ENCODE measurements around the gene IL22RA1. TPM values are rescaled to one million over a fixed set of nuclear protein-coding genes. Genes with fewer than 3 reads are reported as not detected.

The IL22RA1 gene
- total and polyA plus RNA-seq, 2 donors: 0.11 TPM; not detected in 1

DNA sequence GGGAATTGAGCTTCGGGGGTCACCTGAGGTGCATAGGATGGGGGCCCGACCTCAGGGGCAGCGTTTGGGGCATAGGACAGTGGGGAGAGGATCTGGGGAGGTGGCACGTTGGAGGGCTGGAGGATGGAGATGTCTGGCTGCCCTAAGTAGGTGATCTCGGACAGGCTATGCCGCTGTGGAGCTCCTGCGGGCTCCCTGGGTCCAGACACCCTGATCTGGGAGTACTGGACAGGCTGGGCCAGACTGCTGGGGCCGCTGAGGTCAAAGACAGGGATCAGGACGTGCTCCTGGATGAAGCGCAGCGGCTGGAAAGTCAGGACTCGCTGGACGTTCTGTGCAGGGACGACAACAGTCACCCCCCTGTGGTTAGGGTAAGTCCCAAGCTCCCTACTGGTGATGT lies 21.5 kb downstream of the IL22RA1 start:
- peaks cover 1% of the 10 kb centered on the region for H3K4me1 ChIP-seq (ENCODE audit: insufficient read depth)
- H3K27ac ChIP-seq (ENCODE audit: low read depth): no peak overlapping the region
- 88% methylated on average over 14 of the region's 14 CpGs for WGBS
- no peak for DNase-seq (ENCODE audit: extremely low spot score)
- no peak overlapping the region for H3K4me3 ChIP-seq (ENCODE audit: low read depth, low read length)
- no peaks in the 10 kb centered on the region for H3K36me3 ChIP-seq (ENCODE audit: insufficient read depth)

DNA sequence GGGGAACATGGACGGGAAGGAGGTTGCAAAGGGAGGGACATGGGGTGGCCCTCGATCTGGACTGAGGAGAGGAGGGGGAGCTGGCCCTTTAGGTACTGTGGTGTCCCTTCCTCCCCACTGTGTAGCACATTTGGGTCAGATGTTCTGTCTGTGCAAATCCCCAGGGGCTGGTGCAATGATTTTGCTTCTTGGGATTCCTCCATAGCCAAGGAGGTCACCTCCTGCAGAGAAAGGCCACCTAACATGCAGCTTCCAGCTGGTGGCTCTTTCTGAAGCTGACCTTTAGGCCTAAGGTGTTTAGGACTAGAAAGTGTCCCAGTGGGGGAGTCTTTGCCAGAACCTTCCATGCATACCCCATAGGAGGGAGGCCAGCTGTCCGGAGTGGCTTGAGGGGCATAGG lies 22.0 kb downstream of the IL22RA1 start:
- no peak overlapping the region for H3K4me3 ChIP-seq (ENCODE audit: low read depth, low read length)
- no peak for DNase-seq (ENCODE audit: extremely low spot score)
- no peaks in the 10 kb centered on the region for H3K36me3 ChIP-seq (ENCODE audit: insufficient read depth)
- no peak overlapping the region for H3K27ac ChIP-seq (ENCODE audit: low read depth)
- H3K4me1 ChIP-seq (ENCODE audit: insufficient read depth): peaks cover 1% of the 10 kb centered on the region
- WGBS: 57% methylated on average over 3 of the region's 3 CpGs

DNA sequence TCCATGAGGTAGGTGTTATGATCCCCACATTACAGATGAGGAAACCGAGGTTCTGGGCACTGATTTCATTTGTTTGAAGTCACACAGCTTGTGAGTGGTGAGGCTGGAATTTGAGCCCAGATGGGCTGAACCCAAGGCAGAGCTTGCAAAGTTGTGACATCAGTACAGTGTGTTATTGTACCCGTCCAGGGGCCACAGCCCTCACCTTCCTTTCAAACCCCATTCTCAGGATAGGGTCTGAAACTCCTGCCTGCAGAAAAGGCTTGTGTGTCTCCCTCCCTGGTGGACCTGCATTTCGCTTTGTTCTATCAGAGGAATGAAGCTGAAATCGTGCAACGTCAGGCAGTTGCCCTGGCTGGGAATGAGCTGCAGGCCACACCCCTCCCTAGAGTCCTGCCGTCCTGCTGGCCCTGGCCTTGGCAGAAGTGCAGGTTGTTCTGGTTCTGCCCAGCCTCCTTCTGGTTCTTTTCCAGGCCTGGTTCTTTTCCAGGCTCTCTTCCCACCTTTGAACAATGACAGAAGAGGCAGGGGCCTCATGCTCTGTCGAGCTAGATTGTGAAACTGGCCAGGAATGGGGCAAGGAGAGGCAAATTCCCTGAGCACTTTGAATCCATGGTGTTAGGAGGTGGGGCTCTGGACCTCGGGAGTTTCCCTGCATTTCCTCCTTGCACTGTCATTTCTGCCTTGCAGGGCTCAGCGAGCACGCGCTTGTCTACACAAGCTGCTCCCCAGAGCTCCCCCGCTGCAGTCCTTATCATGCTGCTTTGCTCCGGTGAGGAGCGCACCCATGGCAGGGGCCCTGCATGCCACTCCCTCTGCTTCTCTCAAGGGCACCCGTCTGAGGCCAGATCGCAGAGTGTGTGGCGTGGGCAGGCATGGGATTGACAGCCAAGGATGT lies 22.8 kb downstream of the IL22RA1 start:
- Histone ChIP-seq H3K27ac (ENCODE audit: low read depth) (no peak overlapping the region), H3K4me1 (ENCODE audit: insufficient read depth) (peaks cover 1% of the 10 kb centered on the region), H3K4me3 (ENCODE audit: low read depth, low read length) (no peak overlapping the region), H3K36me3 (ENCODE audit: insufficient read depth) (no peaks in the 10 kb centered on the region)
- WGBS: 34% methylated on average over 17 of the region's 17 CpGs
- no peak for DNase-seq (ENCODE audit: extremely low spot score)

DNA sequence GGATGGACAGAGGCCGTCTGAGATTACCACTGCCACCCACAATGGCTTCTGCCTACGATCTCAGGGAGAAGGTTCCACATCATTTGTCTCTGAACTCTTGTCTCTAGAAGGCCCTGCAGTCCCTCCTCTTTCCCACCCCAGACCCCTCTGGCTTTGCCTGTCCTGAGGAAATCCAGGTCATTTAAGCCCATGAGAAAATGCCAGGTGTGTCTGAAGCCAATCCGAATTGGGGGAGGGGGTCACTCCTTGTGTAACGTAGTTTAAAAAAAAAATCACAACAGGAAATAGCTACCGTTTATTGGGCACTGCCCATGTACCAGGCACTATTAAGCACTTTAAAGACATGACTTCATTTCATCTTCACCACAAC lies 23.5 kb downstream of the IL22RA1 start:
- Histone ChIP-seq H3K27ac (ENCODE audit: low read depth) (no peak overlapping the region), H3K36me3 (ENCODE audit: insufficient read depth) (no peaks in the 10 kb centered on the region), H3K4me3 (ENCODE audit: low read depth, low read length) (no peak overlapping the region), H3K4me1 (ENCODE audit: insufficient read depth) (peaks cover 1% of the 10 kb centered on the region)
- DNase-seq (ENCODE audit: extremely low spot score): no peak
- WGBS: 75% methylated on average over 5 of the region's 5 CpGs

DNA sequence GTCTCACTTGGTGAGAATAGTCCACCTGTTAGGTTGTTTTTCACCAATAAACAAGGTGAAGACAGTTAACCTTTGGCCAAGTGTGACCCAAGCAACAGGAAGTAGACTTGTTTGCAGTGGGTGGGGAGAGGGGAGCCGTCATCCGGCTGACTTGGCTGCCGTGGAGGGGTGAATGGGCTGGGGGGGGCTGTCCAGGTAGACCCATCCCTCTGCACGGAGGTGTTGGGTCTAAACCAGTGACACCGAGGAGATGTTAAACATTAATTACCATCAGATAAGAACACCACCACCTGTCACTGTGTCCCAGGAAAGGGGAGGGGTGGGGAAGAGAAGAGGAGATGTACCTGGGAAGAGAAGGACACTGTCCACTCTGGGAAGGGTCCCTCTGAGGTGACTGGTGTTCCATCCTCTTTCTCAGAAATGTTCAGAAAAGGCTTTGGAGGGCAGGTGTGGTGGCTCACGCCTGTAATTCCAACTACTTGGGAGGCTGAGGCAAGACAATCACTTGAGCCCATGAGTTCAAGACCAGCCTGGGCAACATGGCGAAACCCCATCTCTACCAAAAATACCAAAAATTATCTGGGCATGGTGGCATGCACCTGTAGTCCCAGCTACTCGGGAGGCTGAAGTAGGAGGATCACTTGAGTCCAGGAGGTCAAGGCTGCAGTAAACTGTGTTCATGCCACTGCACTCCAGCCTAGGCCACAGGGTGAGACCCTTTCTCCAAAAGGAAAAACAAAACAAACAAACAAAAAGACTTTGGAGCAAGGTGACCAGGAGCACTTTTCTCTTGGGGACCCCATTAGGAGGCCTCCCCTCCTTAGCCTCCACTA lies 24.3 kb downstream of the IL22RA1 start:
- no peak for DNase-seq (ENCODE audit: extremely low spot score)
- 76% methylated on average over 8 of the region's 8 CpGs for WGBS
- H3K4me1 ChIP-seq (ENCODE audit: insufficient read depth): peaks cover 1% of the 10 kb centered on the region
- no peak overlapping the region for H3K27ac ChIP-seq (ENCODE audit: low read depth)
- no peak overlapping the region for H3K4me3 ChIP-seq (ENCODE audit: low read depth, low read length)
- no peaks in the 10 kb centered on the region for H3K36me3 ChIP-seq (ENCODE audit: insufficient read depth)

DNA sequence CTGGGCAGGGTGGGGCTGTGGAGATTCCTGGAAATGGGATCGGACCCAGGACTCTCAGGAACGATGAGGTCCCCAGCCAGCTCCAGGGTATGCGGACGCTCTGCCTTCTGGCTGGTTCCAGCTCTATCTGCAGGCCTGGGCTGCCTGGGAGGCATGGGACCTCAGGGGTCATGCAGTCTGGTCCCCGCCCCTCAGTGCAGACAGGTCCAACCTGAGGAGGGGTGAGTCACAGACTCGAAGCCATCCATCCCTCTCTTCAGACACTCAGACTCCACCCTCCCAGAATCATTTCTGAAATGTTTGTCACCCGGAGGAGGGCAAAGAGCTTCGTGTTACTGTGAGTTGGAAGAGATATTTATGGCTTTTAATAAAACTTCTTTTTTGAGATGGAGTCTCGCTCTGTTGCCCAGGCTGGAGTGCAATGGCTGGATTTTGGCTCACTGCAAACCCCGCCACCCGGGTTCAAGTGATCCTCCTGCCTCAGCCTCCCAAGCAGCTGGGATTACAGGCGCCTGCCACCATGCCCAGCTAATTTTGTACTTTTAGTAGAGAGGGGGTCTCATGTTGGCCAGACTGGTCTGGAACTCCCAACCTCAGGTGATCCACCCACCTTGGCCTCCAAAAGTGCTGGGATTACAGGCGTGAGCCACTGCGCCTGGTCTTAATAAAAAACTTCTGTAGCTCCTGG lies 25.1 kb downstream of the IL22RA1 start:
- no peaks in the 10 kb centered on the region for H3K36me3 ChIP-seq (ENCODE audit: insufficient read depth)
- 81% methylated on average over 14 of the region's 14 CpGs for WGBS
- peaks cover 1% of the 10 kb centered on the region for H3K4me1 ChIP-seq (ENCODE audit: insufficient read depth)
- no peak overlapping the region for H3K27ac ChIP-seq (ENCODE audit: low read depth)
- H3K4me3 ChIP-seq (ENCODE audit: low read depth, low read length): no peak overlapping the region
- no peak for DNase-seq (ENCODE audit: extremely low spot score)

DNA sequence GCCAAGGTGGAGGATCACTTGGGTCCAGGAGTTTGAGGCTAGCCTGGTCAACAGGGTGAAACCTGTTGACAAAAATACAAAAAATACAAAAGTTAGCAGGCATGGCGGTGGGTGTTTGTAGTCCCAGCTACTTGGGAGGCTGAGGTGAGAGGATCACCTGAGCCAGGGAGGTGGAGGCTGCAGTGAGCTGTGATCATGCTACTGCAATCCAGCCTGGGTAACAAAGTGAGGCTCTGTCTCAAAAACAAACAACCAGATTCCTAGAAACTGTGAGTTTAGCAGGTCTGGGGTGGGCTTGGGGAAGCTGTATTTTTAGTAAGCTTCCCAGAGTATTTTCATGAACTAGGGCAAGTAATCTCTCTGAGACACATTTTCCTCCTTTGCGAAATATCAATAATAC lies 25.8 kb downstream of the IL22RA1 start:
- no peaks in the 10 kb centered on the region for H3K36me3 ChIP-seq (ENCODE audit: insufficient read depth)
- H3K4me3 ChIP-seq (ENCODE audit: low read depth, low read length): no peak overlapping the region
- no peak overlapping the region for H3K27ac ChIP-seq (ENCODE audit: low read depth)
- 93% methylated on average over 2 of the region's 2 CpGs for WGBS
- H3K4me1 ChIP-seq (ENCODE audit: insufficient read depth): peaks cover 1% of the 10 kb centered on the region
- no peak for DNase-seq (ENCODE audit: extremely low spot score)

DNA sequence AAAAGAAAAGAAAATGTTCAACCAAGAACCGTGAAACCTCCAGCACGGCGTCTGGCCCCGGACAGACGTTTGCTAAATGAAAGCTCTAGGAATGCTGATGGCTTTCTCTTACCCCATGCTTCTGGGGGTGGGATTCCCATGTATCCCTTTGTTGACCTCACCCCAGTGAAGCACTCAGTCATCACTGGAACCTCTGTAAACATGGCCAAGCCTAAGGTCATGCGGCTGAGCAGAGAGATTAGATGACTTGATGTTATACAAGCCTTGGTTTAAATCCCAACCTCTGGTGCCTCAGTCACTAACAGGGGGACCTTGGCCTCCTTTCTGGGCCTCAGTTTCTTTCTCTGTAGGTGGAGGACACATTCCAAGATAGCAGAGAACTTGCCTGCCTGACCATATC lies 28.2 kb downstream of the IL22RA1 start:
- peaks cover 1% of the 10 kb centered on the region for H3K4me1 ChIP-seq (ENCODE audit: insufficient read depth)
- no peak for DNase-seq (ENCODE audit: extremely low spot score)
- no peaks in the 10 kb centered on the region for H3K36me3 ChIP-seq (ENCODE audit: insufficient read depth)
- H3K27ac ChIP-seq (ENCODE audit: low read depth): no peak overlapping the region
- WGBS: 91% methylated on average over 6 of the region's 6 CpGs
- no peak overlapping the region for H3K4me3 ChIP-seq (ENCODE audit: low read depth, low read length)

DNA sequence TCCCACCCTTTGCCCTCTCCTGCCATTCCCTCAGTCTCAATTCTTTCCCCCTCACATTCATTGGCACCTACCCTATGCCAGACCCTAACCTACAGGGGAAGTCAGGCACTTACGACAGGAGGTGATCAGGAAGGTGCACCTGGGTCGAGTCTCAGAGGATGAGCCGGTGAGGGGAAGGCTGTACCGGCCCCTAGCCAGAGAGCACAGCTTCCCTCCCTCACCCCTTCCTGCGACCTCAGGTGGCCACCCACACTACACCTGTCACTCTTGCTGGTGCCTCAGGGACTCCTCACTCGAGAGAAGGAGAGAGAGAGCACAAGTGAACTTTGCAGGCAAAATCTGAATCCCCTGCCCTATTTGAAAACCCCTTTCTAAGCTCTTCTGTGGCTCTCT lies 29.3 kb downstream of the IL22RA1 start:
- Histone ChIP-seq H3K4me1 (ENCODE audit: insufficient read depth) (peaks cover 1% of the 10 kb centered on the region), H3K36me3 (ENCODE audit: insufficient read depth) (no peaks in the 10 kb centered on the region), H3K27ac (ENCODE audit: low read depth) (no peak overlapping the region), H3K4me3 (ENCODE audit: low read depth, low read length) (no peak overlapping the region)
- WGBS: 80% methylated on average over 6 of the region's 6 CpGs
- DNase-seq (ENCODE audit: extremely low spot score): no peak

DNA sequence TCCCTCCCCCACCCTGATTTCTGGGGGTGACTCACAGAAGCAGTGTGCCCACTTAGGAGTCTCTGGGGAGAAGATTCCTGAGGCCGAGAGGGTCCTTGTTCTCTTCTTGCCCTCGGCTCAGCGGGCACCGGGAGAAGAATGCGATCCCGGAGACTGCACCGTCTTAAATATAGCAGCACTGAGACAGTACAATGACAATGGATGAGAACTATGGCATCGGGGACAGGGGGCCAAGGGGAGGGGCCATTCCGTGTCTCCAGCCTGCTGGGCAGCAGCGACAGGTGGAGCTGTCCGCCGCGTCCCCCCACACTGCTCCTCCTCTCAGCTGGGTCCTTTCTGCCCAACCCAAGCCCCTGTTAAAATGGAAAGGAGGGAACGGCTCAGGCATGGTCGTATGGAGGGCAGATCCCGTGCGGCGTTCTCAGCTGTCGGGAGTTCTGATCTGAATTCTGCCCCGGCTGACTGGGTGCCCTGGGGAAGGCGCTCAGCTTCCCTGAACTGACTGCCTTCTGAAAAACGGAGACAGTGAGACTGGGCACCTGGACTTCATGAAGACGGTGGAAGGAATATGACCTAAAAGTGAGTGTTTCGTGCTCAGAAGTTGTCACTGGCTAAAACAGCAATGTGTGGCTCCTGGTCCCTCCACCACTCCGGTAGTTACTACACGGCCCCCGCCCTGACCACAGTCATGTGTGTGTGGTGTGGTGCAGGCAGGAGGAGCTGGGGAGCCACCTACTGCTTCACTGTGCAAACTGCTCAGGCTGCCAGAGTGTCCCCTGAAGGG lies 30.8 kb downstream of the IL22RA1 start, which contains the start of gene MYOM3:
Gene MYOM3, minus strand, starts transcription at position 140 of the 784 bp plus-strand sequence. CDS start 3,499 bp downstream, outside the sequence.
- 31% methylated on average over 27 of the region's 27 CpGs for WGBS
- no peaks in the 10 kb centered on the region for H3K36me3 ChIP-seq (ENCODE audit: insufficient read depth)
- H3K4me3 ChIP-seq (ENCODE audit: low read depth, low read length): no peak within 1 kb of the TSS
- H3K4me1 ChIP-seq (ENCODE audit: insufficient read depth): no peaks in the 10 kb centered on the region
- no peak within 1 kb of the TSS for H3K27ac ChIP-seq (ENCODE audit: low read depth)
- peak; percentile 41 for DNase-seq (ENCODE audit: extremely low spot score)

DNA sequence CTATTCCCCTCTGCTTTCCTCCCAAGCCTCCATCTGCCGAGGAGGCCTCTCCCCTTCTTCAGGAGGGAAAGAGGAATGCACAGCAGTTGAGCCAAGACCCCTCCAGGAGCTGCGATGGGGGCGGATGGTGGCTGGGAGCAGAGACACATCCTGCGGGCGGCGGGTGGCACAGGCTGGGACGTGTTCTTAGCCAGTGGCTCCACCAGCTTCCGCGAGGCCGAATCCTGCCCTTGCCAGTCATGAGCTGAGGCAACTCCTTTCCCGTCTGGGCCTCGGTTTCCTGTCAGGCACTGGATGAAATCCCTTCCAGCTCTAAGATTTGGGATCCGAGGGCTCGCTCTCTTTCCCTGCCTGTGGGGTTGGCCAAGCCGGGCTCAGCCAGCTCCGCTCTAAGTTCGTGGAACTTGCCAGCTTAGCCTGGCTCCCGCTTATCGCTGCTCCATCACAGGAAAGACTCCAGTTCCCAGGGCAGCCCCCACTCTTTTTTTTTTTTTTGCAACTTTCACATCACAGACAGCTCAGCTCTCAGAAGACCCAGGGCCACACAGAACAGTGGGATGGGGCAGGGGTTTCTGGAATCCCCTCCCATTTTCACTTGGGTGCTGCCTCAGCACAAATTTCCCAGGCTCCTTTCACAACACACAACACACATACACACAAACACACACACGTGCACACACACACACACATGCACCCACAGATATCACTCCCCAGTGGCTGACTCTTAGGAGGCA lies 31.5 kb downstream of the IL22RA1 start:
- no peak overlapping the region for H3K27ac ChIP-seq (ENCODE audit: low read depth)
- H3K4me1 ChIP-seq (ENCODE audit: insufficient read depth): no peaks in the 10 kb centered on the region
- no peaks in the 10 kb centered on the region for H3K36me3 ChIP-seq (ENCODE audit: insufficient read depth)
- no peak for DNase-seq (ENCODE audit: extremely low spot score)
- H3K4me3 ChIP-seq (ENCODE audit: low read depth, low read length): no peak overlapping the region
- WGBS: 70% methylated on average over 20 of the region's 20 CpGs

DNA sequence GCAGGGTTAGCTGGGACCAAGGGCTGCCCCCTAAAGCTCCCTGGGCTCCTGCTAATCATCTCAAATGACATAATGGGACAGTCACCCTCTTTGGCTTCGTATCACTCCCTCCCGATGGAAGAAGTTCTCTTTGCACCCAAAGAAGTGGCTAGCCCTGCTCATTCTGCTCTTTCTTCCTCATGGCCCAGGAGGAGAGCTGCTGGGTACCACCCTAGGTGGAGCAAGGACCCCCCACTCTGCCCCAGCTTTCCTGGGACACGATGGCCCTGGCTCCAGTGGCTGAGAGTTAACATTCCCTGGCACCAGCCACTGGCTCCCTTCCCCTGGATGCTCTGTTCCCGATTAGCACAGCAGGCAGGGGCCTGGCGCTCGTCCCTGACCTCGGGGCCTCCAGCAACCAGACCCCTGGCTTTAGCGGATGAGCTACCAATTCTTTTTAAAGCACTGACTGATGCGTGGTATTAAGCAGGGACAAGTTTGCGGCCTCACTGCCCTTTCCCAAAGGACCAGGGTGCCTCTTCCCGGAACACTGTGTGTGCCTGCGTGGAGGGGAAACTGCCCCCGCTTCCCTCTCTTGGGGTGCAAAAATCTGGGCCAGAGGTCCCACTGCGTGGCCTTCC lies 32.2 kb downstream of the IL22RA1 start:
- H3K36me3 ChIP-seq (ENCODE audit: insufficient read depth): no peaks in the 10 kb centered on the region
- no peak overlapping the region for H3K4me3 ChIP-seq (ENCODE audit: low read depth, low read length)
- H3K4me1 ChIP-seq (ENCODE audit: insufficient read depth): no peaks in the 10 kb centered on the region
- WGBS: 66% methylated on average over 14 of the region's 14 CpGs
- no peak for DNase-seq (ENCODE audit: extremely low spot score)
- no peak overlapping the region for H3K27ac ChIP-seq (ENCODE audit: low read depth)

Measured in urinary bladder (tissue), 4 donors.